Esophagus muscularis mucosa (tissue), 4 donors: ENCODE data around the gene MAGI1. TPM values are rescaled to one million over a fixed set of nuclear protein-coding genes. Genes with fewer than 3 reads are reported as not detected.

ENCODE experiments used
- DNase-seq: peaks from one replicate; pipeline ENCODE4 v3.0.0-alpha.2; 2017; ENCODE audit errors: extremely low spot score
- H3K27ac ChIP-seq, 4 donors: fragments of 200-600 bp; sonication (generic); replicated peaks in 1 of 4; 1 replicate in 3 of 4; 2 replicates in 1 of 4; pipeline ENCODE4 v1.5.1; 2016 to 2019; ENCODE audit warnings: mild to moderate bottlenecking in 1 of 4
- H3K27me3 ChIP-seq, 4 donors: fragments of 200-600 bp; sonication (generic); one replicate each; pipeline versions ENCODE4 v1.5.1 to v1.6.0; 2016 to 2019
- H3K36me3 ChIP-seq, 4 donors: fragments of 200-600 bp; sonication (generic); one replicate each; pipeline ENCODE4 v1.5.1; 2016 to 2019
- H3K4me1 ChIP-seq, 4 donors: fragments of 200-600 bp; sonication (generic); one replicate each; pipeline ENCODE4 v1.5.1; 2016 to 2019
- H3K4me3 ChIP-seq, 4 donors: fragments of 200-600 bp; sonication (generic); 1 replicate in 2 of 4; 2 replicates in 2 of 4; pipeline ENCODE4 v1.5.1; 2016 to 2019; ENCODE audit warnings: mild to moderate bottlenecking in 4 of 4, moderate library complexity in 1 of 4
- H3K9me3 ChIP-seq, 4 donors: fragments of 200-600 bp; sonication (generic); 1 replicate in 3 of 4; 2 replicates in 1 of 4; pipeline ENCODE4 v1.5.1; 2016 to 2019
- EP300 ChIP-seq: sonication (generic); formaldehyde crosslinking; IDR thresholded peaks from one replicate; pipeline ENCODE4 v1.6.1; 2017; ENCODE audit warnings: antibody characterized with exemption
- POLR2A ChIP-seq: fragments of 450-650 bp; IDR thresholded peaks from one replicate; pipeline ENCODE4 v1.6.1; 2017; ENCODE audit warnings: antibody characterized with exemption, moderate library complexity, mild to moderate bottlenecking, low read depth
- POLR2AphosphoS5 ChIP-seq, 2 donors: sonication (generic); formaldehyde crosslinking; IDR thresholded peaks; one replicate each; pipeline ENCODE4 v1.6.1; 2017; ENCODE audit warnings: antibody characterized with exemption in 2 of 2
- WGBS: methylation state at CpG from one replicate; pipeline ENCODE4 v1.1.5; 2018; 5-methylcytosine and 5-hydroxymethylcytosine counted together
- intact Hi-C: fragments of 100-400 bp; cut with DNase I; formaldehyde crosslinking; loops from one replicate; pipeline ENCODE4 v1.15.1; 2023
- total RNA-seq, 4 donors: library from RNA; depleted of rRNA; stranded (reverse); fragments of >200 nt; gene quantifications; one replicate each; pipeline versions ENCODE4 v1.1.0 to v1.2.1, GENCODE V29; 2016
- TF ChIP-seq, protein P1 (sequence below), 3 experiments: fragments of 200-600 bp in 2 of 3; fragments of 450-650 bp in 1 of 3; sonication (generic) in 2 of 3; IDR thresholded peaks; one replicate each; pipeline ENCODE4 v1.5.1; 2017 to 2019; ENCODE audit warnings: antibody characterized with exemption in 3 of 3, mild to moderate bottlenecking in 2 of 3, moderate library complexity in 1 of 3

MAGI1 gene
- total RNA-seq, 4 donors from 2014 or later: 17.1 to 35.1 (median 25.2) TPM

DNA sequence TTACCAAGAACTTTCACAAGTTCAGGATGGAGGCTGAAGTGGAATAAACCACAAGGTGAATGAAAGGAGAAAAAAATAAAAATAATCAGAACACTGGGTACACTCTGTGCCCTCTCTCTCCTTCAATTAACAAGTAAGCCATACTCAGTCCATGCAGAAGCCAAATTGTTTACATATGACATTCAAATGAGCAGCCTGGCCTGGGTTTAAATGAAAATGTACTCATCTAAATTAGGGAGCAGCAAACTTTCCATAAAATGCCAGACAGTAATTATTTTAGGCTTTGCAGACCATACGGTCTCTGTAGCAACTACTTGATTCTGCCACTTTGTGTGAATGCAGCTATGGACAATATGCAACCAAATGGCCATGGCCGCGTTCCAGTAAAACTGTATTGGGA is 376.6 kb downstream of the MAGI1 start:
- H3K9me3 ChIP-seq: no peaks in the 10 kb centered on the region
- WGBS: 93% methylated on average over 3 of the region's 3 CpGs
- no peaks in the 10 kb centered on the region for H3K27me3 ChIP-seq
- peak; percentile 86 for DNase-seq
- H3K36me3 ChIP-seq: no peaks in the 10 kb centered on the region
- H3K4me3 ChIP-seq: no peak overlapping the region
- TF ChIP-seq, protein P1, sequence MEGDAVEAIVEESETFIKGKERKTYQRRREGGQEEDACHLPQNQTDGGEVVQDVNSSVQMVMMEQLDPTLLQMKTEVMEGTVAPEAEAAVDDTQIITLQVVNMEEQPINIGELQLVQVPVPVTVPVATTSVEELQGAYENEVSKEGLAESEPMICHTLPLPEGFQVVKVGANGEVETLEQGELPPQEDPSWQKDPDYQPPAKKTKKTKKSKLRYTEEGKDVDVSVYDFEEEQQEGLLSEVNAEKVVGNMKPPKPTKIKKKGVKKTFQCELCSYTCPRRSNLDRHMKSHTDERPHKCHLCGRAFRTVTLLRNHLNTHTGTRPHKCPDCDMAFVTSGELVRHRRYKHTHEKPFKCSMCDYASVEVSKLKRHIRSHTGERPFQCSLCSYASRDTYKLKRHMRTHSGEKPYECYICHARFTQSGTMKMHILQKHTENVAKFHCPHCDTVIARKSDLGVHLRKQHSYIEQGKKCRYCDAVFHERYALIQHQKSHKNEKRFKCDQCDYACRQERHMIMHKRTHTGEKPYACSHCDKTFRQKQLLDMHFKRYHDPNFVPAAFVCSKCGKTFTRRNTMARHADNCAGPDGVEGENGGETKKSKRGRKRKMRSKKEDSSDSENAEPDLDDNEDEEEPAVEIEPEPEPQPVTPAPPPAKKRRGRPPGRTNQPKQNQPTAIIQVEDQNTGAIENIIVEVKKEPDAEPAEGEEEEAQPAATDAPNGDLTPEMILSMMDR (IDR thresholded peaks at IDR 0.05): no peak
- TF ChIP-seq POLR2AphosphoS5 (IDR thresholded peaks at IDR 0.05) (no peak), POLR2A (no peak), EP300 (no peak)
- no peak overlapping the region for H3K27ac ChIP-seq
- intact Hi-C loops: no loop called here
- H3K4me1 ChIP-seq: no peaks in the 10 kb centered on the region

DNA sequence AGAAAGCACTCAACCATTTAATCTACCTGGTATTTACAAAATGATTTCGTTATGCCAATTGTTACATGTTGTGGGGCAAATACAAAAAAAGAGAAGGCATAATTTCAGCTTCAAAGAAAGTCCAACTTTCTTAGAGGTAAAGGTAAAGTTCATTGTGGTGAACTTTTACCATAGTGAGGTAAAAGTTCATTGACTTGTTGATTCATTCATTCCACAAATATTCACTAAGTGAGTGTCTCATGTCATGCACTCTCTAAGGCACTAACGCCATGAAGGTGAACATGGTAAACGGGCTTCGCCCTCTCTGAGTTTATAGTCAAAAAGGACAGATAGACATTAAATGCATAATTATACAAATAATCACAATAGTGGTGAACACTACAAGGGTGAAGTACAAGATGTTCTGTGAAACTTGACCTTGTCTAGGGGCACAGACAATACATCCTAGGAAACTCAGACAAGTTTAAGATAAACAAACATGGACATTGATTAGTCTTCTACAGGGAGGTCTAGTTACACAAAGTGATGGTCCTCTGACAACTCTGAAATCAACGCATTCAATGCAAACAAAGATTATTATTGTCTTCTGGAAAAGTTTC is 378.6 kb downstream of the MAGI1 start:
- TF ChIP-seq, protein P1 (IDR thresholded peaks at IDR 0.05): no peak
- no peak for TF ChIP-seq POLR2AphosphoS5 (IDR thresholded peaks at IDR 0.05)
- TF ChIP-seq POLR2A: no peak
- TF ChIP-seq EP300: no peak
- DNase-seq: no peak
- H3K27ac ChIP-seq: no peak overlapping the region
- WGBS: 91% methylated on average over 5 of the region's 5 CpGs
- intact Hi-C loops: no loop called here
- H3K9me3 ChIP-seq: no peaks in the 10 kb centered on the region
- no peak overlapping the region for H3K4me3 ChIP-seq
- no peaks in the 10 kb centered on the region for H3K4me1 ChIP-seq
- H3K27me3 ChIP-seq: no peaks in the 10 kb centered on the region
- H3K36me3 ChIP-seq: no peaks in the 10 kb centered on the region

DNA sequence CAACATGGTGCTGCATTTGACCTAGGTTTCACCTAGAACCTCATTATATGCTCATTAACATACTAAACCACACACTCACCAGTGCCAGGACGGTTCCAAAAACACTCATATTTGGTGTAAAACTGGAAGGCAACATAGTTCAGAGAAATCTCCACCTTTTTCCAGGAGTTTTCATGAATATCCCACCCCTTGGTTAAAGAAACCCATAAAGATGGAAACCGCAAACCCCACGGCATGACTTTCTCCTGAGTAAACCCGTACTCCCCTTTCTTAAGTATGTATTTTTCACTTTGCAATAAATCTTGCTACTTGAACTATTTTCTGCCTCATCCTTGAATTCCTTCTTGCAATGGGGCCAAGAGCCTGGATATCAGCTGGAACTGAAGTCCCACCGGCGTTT is 379.3 kb downstream of the MAGI1 start:
- Histone ChIP-seq H3K27ac (no peak overlapping the region), H3K9me3 (no peaks in the 10 kb centered on the region), H3K27me3 (no peaks in the 10 kb centered on the region), H3K36me3 (no peaks in the 10 kb centered on the region), H3K4me1 (no peaks in the 10 kb centered on the region), H3K4me3 (no peak overlapping the region)
- TF ChIP-seq POLR2AphosphoS5 (IDR thresholded peaks at IDR 0.05): no peak
- TF ChIP-seq, protein P1 (IDR thresholded peaks at IDR 0.05): no peak
- TF ChIP-seq POLR2A: no peak
- no peak for TF ChIP-seq EP300
- WGBS: 99% methylated on average over 6 of the region's 6 CpGs
- intact Hi-C loops: no loop called here
- no peak for DNase-seq

DNA sequence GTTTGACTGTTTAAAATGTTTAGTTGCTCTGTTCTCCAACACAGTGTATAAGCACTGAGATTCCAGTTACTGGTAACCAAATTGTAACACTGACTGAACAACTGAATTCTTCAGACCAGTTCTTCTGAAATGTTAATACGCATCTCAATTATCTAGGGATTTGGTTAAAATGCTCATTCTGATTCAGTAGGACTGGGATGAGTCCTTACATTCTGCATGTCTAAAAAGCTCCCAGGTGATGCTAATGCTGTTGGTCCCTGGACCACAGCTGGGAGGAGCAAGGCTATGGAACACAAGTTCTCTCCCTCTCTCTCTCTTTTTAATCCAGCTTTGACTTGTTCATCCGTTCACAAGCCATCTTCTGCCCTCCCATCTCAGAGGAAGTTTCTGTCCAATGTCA is 380.3 kb downstream of the MAGI1 start:
- no peak overlapping the region for H3K27ac ChIP-seq
- no peak for DNase-seq
- H3K9me3 ChIP-seq: no peaks in the 10 kb centered on the region
- WGBS: 85% methylated on average over 2 of the region's 2 CpGs
- H3K27me3 ChIP-seq: no peaks in the 10 kb centered on the region
- no peak overlapping the region for H3K4me3 ChIP-seq
- intact Hi-C loops: no loop called here
- TF ChIP-seq POLR2AphosphoS5 (IDR thresholded peaks at IDR 0.05) (no peak), EP300 (no peak), POLR2A (no peak)
- TF ChIP-seq, protein P1 (IDR thresholded peaks at IDR 0.05): no peak
- H3K4me1 ChIP-seq: peaks cover 0 to 1% (median 0%) of the 10 kb centered on the region in 4 donors
- no peaks in the 10 kb centered on the region for H3K36me3 ChIP-seq

DNA sequence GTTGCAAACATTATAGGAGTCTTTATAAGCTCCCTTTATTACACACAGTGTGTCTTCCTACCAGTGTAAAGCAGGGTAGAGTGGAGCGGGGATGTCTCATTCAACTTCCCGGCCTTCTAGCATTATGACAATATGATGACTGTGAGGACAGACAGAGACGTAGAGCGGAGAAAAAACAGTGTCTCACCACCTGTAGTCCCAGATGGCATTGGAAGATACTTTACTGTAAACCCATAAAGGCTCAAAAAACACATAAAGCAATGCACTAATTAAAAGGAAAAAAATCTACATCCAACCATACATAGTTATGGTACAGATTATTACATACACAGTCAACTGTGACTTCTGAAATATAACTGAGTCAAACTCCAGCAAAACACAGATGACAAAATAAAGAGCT is 383.7 kb downstream of the MAGI1 start:
- 97% methylated on average over 4 of the region's 4 CpGs for WGBS
- intact Hi-C loops: no loop called here
- Histone ChIP-seq H3K27me3 (no peaks in the 10 kb centered on the region), H3K4me3 (no peak overlapping the region), H3K9me3 (peaks cover 0 to 7% (median 4%) of the 10 kb centered on the region in 4 donors), H3K27ac (no peak overlapping the region), H3K36me3 (no peaks in the 10 kb centered on the region), H3K4me1 (peaks cover 0 to 4% (median 0%) of the 10 kb centered on the region in 4 donors)
- TF ChIP-seq POLR2AphosphoS5 (IDR thresholded peaks at IDR 0.05): no peak
- DNase-seq: no peak
